Mammary epithelial cell (primary cell): ENCODE results near the gene AMPH.

Experiments used
- CTCF ChIP-seq, 2 donors: IDR thresholded peaks in 1 of 2; conservative IDR thresholded peaks in 1 of 2; 2 replicates each; pipeline ENCODE4 v1.5.1; 2011 to 2012; ENCODE audit warnings: inconsistent platforms in 2 of 2, low read length in 2 of 2, mild to moderate bottlenecking in 2 of 2, control low read depth in 1 of 2, low read depth in 1 of 2; ENCODE audit not compliant: insufficient read depth in 1 of 2; ENCODE audit errors: extremely low read depth in 1 of 2
- EZH2 ChIP-seq: IDR thresholded peaks from 2 replicates; pipeline ENCODE4 v1.6.1; 2012; ENCODE audit warnings: low read length, inconsistent platforms, borderline replicate concordance

- no peak for TF ChIP-seq CTCF (conservative IDR thresholded peaks at IDR 0.05 in 1 of 2, IDR thresholded peaks at IDR 0.05 in 1 of 2; ENCODE audit: extremely low read depth in 1 of 2, insufficient read depth in 1 of 2, low read depth in 1 of 2, low read length in 2 of 2)
- no peak for TF ChIP-seq EZH2
These were observed 89.0 kb downstream of the AMPH start for GRCh38 chr7:38542156-38542555.
